GM19395 (cell line): ENCODE data around the gene TARS2.
A peak's percentile ranks its signal among the peaks of the same experiment; 100 is the strongest.

ENCODE experiments used
- ATAC-seq: cut with Tn5 transposase; IDR thresholded peaks from one replicate; pipeline ENCODE4 v1.9.1; 2021; ENCODE audit warnings: mild to moderate bottlenecking, moderate library complexity; ENCODE audit not compliant: unreplicated experiment

The TARS2 gene

GRCh38 chr1:150486966-150487762 is at the start of gene TARS2:
TSS of gene TARS2 (plus strand) at chr1:150487419. CDS start at chr1:150487451, 32 bp downstream.
- ATAC-seq = peak; percentile 100

GRCh38 chr1:150441121-150441520 is 46.1 kb upstream of the TARS2 start:
- ATAC-seq = no peak

- no peak for ATAC-seq
These were observed 43.0 kb upstream of the TARS2 start for GRCh38 chr1:150444232-150444631.

GRCh38 chr1:150456146-150456647 is 31.0 kb upstream of the TARS2 start:
- ATAC-seq = no peak

- ATAC-seq = no peak
These were observed 22.8 kb upstream of the TARS2 start for GRCh38 chr1:150464422-150464826.

GRCh38 chr1:150466964-150467363 is 20.3 kb upstream of the TARS2 start:
- no peak for ATAC-seq

GRCh38 chr1:150469291-150469690 is 17.9 kb upstream of the TARS2 start:
- no peak for ATAC-seq

- ATAC-seq = no peak
These were observed 14.5 kb upstream of the TARS2 start for GRCh38 chr1:150472601-150473200.

- no peak for ATAC-seq
These were observed 13.6 kb upstream of the TARS2 start for GRCh38 chr1:150473659-150474058.

GRCh38 chr1:150474869-150475268 is 12.3 kb upstream of the TARS2 start:
- ATAC-seq = no peak

- no peak for ATAC-seq
These were observed 10.5 kb upstream of the TARS2 start for GRCh38 chr1:150476754-150477153.

- ATAC-seq = no peak
These were observed 9.9 kb upstream of the TARS2 start for GRCh38 chr1:150477320-150477719.

- ATAC-seq = no peak
These were observed 9.5 kb upstream of the TARS2 start for GRCh38 chr1:150477733-150478132.

- ATAC-seq = no peak
These were observed 7.8 kb upstream of the TARS2 start for GRCh38 chr1:150479370-150479769.

- ATAC-seq = no peak
These were observed 7.3 kb upstream of the TARS2 start for GRCh38 chr1:150479927-150480352.

- no peak for ATAC-seq
These were observed 2.8 kb upstream of the TARS2 start for GRCh38 chr1:150484431-150484830.

GRCh38 chr1:150484861-150485260 is 2.4 kb upstream of the TARS2 start:
- no peak for ATAC-seq

- ATAC-seq = no peak
These were observed 520 bp downstream of the TARS2 start for GRCh38 chr1:150487763-150488115.

GRCh38 chr1:150493175-150493574 is 6.0 kb downstream of the TARS2 start:
- no peak for ATAC-seq

GRCh38 chr1:150498342-150498741 is 11.1 kb downstream of the TARS2 start:
- ATAC-seq = no peak

- ATAC-seq = no peak
These were observed 18.2 kb downstream of the TARS2 start for GRCh38 chr1:150505431-150505830.
